GM23338 (cell line): Measurements from ENCODE around the gene TMEM11. TPM values are rescaled to one million over a fixed set of nuclear protein-coding genes. Genes with fewer than 3 reads are reported as not detected.
A peak's percentile ranks its signal among the peaks of the same experiment; 100 is the strongest.

Experiments used
- ATAC-seq: fragments of 200-7000 bp; cut with Tn5 transposase; 3 replicates; pipeline ENCODE4 v1.9.1; 2020
- DNase-seq: peaks from one replicate; pipeline ENCODE4 v3.0.0-alpha.2; 2015; ENCODE audit warnings: low spot score
- H2AFZ ChIP-seq: fragments of 200-600 bp; sonication (generic); 2 replicates; pipeline ENCODE4 v1.8.0; 2016; ENCODE audit warnings: antibody characterized with exemption, mild to moderate bottlenecking, moderate library complexity
- H3F3A ChIP-seq: fragments of 200-600 bp; sonication (generic); replicated peaks from 2 replicates; pipeline ENCODE4 v1.8.0; 2017; ENCODE audit warnings: antibody characterized with exemption, mixed run types, low read depth
- H3K27ac ChIP-seq: fragments of 200-600 bp; sonication (generic); 2 replicates; pipeline ENCODE4 v1.6.1; 2016; ENCODE audit warnings: low read depth
- H3K27me3 ChIP-seq: fragments of 200-600 bp; sonication (generic); 2 replicates; pipeline ENCODE4 v1.8.0; 2016; ENCODE audit warnings: mild to moderate bottlenecking, mixed run types, moderate library complexity; ENCODE audit not compliant: insufficient read depth
- H3K36me3 ChIP-seq: fragments of 200-600 bp; sonication (generic); 2 replicates; pipeline ENCODE4 v1.8.0; 2016; ENCODE audit warnings: mild to moderate bottlenecking; ENCODE audit not compliant: insufficient read depth
- H3K4me1 ChIP-seq: fragments of 200-600 bp; sonication (generic); 2 replicates; pipeline ENCODE4 v1.8.0; 2016; ENCODE audit warnings: mild to moderate bottlenecking, moderate library complexity; ENCODE audit not compliant: insufficient read depth
- H3K4me2 ChIP-seq: fragments of 200-600 bp; sonication (generic); 2 replicates; pipeline ENCODE4 v1.7.1; 2017; ENCODE audit warnings: mixed run types
- H3K4me3 ChIP-seq: fragments of 200-600 bp; sonication (generic); 2 replicates; pipeline ENCODE4 v1.6.1; 2016; ENCODE audit warnings: mixed run types
- H3K79me2 ChIP-seq: fragments of 200-600 bp; sonication (generic); replicated peaks from 2 replicates; pipeline ENCODE4 v1.8.0; 2017; ENCODE audit warnings: mild to moderate bottlenecking; ENCODE audit not compliant: insufficient read depth
- H3K9me2 ChIP-seq: fragments of 200-600 bp; sonication (generic); 2 replicates; pipeline ENCODE4 v1.8.0; 2017; ENCODE audit not compliant: insufficient read depth
- H4K20me1 ChIP-seq: fragments of 200-600 bp; sonication (generic); replicated peaks from 2 replicates; pipeline ENCODE4 v1.8.0; 2017; ENCODE audit warnings: mild to moderate bottlenecking; ENCODE audit not compliant: insufficient read depth
- H3K27ac Mint-ChIP-seq: 2 replicates; pipeline ENCODE4 v1.8.0; 2020; ENCODE audit warnings: inconsistent platforms, mild to moderate bottlenecking, moderate library complexity, mixed read lengths
- H3K27me3 Mint-ChIP-seq: 3 replicates; pipeline ENCODE4 v1.8.0; 2022; ENCODE audit warnings: low read depth, mild to moderate bottlenecking, moderate library complexity, mixed read lengths, inconsistent platforms; ENCODE audit not compliant: insufficient read depth, poor library complexity
- H3K36me3 Mint-ChIP-seq: 3 replicates; pipeline ENCODE4 v1.8.0; 2021; ENCODE audit warnings: low read depth, mild to moderate bottlenecking, inconsistent platforms, moderate library complexity, mixed read lengths
- H3K4me1 Mint-ChIP-seq: 3 replicates; pipeline ENCODE4 v1.8.0; 2020; ENCODE audit warnings: mild to moderate bottlenecking, inconsistent platforms, mixed read lengths
- H3K4me3 Mint-ChIP-seq: 3 replicates; pipeline ENCODE4 v1.8.0; 2021; ENCODE audit warnings: moderate library complexity, mild to moderate bottlenecking, inconsistent platforms, mixed read lengths
- H3K9me3 Mint-ChIP-seq: 3 replicates; pipeline ENCODE4 v1.8.0; 2020; ENCODE audit warnings: moderate library complexity, mild to moderate bottlenecking, inconsistent platforms, mixed read lengths
- CREB1 ChIP-seq: fragments of 250-450 bp; sonication (Bioruptor Pico); IDR thresholded peaks from 2 replicates; pipeline ENCODE4 v1.5.0; 2020; ENCODE audit warnings: low read depth, mild to moderate bottlenecking, moderate library complexity
- CTCF ChIP-seq, 2 experiments: fragments of 200-600 bp in 1 of 2; sonication (generic) in 1 of 2; conservative IDR thresholded peaks; 2 replicates each; pipeline versions ENCODE4 v1.5.1 to v1.6.1; 2016 to 2017; ENCODE audit warnings: antibody characterized with exemption in 2 of 2, low read depth in 2 of 2, mild to moderate bottlenecking in 2 of 2, moderate library complexity in 1 of 2
- ETS1 ChIP-seq: IDR thresholded peaks from 2 replicates; pipeline ENCODE4 v1.6.1; 2016; ENCODE audit warnings: antibody characterized with exemption
- EZH2 ChIP-seq: fragments of 200-600 bp; sonication (generic); IDR thresholded peaks from one replicate; pipeline ENCODE4 v1.8.0; 2017; ENCODE audit warnings: antibody characterized with exemption, mild to moderate bottlenecking, low read depth; ENCODE audit not compliant: unreplicated experiment
- EZH2phosphoT487 ChIP-seq: fragments of 200-600 bp; sonication (generic); IDR thresholded peaks from one replicate; pipeline ENCODE4 v1.8.1; 2018; ENCODE audit warnings: antibody characterized with exemption; ENCODE audit not compliant: unreplicated experiment
- JUNB ChIP-seq: IDR thresholded peaks from one replicate; pipeline ENCODE4 v1.6.1; 2016; ENCODE audit warnings: antibody characterized with exemption; ENCODE audit not compliant: unreplicated experiment
- NANOG ChIP-seq: IDR thresholded peaks from 2 replicates; pipeline ENCODE4 v1.6.1; 2016; ENCODE audit warnings: antibody characterized with exemption, borderline replicate concordance
- REST ChIP-seq: IDR thresholded peaks from one replicate; pipeline ENCODE4 v1.6.1; 2018; ENCODE audit warnings: antibody characterized with exemption; ENCODE audit not compliant: unreplicated experiment
- STAT1 ChIP-seq: IDR thresholded peaks from one replicate; pipeline ENCODE4 v1.6.1; 2016; ENCODE audit warnings: antibody characterized with exemption; ENCODE audit not compliant: unreplicated experiment
- ZNF114 ChIP-seq: fragments of 250-450 bp; sonication (Bioruptor Pico); IDR thresholded peaks from 2 replicates; pipeline ENCODE4 v1.5.0; 2020; ENCODE audit warnings: mild to moderate bottlenecking, moderate library complexity
- ZNF331 ChIP-seq: fragments of 250-450 bp; sonication (Bioruptor Pico); IDR thresholded peaks from 2 replicates; pipeline ENCODE4 v1.5.0; 2020; ENCODE audit warnings: low read depth, mild to moderate bottlenecking, moderate library complexity
- polyA plus RNA-seq: library from polyadenylated mRNA; unstranded; fragments of >200 nt; fragmentation: Nextera tagmentation; extraction: Ambion mirVana; gene quantifications from 2 replicates; pipeline ENCODE4 v1.2.1, GENCODE V29; 2016
- total RNA-seq: library from RNA; depleted of rRNA; stranded (reverse); fragments of >200 nt; shearing (Covaris generic); gene quantifications from 2 replicates; pipeline ENCODE4 v1.2.3, GENCODE V29; 2014

TMEM11 gene
- total and polyA plus RNA-seq, 2 experiments from 2014 or later: 38.5 to 90.2 TPM

DNA sequence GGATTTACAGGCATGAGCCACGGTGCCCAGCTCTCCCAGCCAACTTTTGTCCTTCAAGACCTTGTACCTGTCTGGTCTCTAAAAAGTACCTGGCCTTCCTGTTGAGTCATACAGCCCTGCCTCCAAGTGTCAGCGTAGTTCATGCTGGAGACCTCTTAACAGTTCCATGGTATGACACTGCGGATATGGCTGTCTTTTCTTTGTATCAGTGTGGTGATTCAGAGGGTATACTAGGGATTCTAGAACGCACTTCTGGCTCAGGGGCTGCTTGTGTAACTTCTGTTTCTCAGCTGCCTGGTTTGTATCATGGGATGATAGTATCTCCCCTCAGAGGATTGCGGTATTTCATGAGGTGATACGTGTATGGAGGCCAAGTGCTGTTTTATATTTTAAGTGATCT lies 2.0 kb upstream of the TMEM11 start (continued):
- TF ChIP-seq REST: no peak
- TF ChIP-seq ZNF331 (CRISPR knock-in tag): no peak

DNA sequence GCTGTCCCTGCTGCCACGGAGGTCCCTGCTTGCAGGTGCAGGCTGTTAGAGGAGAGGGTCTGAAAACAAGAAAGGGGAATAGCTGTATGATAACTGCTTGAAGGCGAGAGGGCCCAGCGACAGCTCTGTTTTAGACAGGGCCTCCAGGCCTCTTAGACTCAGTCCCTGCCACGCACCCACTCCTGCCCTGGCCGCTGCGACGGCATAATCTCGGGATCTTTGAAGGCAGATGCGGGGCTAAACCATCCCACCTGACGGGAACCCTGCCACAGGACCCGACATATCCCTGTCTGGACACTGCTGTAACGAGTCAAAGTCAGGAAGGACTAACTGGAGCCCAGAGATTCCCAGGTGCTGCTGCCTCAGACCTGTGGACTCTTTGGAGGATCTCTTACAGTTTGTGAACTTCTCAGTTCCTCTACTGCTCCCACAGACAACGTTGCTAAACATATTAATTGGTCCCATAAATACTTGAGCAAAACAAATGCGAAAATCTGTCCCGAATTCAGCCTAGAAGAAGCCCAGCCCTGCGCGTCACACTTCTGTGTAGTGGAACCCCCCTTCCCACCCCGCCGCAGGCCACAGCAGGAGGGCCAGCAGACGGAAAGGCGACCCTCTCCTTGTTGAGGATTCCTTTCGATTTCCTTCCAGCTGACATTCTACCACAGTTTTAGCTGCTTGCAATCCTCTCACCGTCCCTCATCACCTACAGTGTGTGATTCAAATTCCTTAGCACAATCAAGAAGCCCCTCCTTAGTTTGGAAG lies 998 bp upstream of the TMEM11 start:
- Mint-ChIP-seq H3K27ac (peak overlapping the region; percentile 18), H3K27me3 (peaks cover 2% of the 10 kb centered on the region), H3K4me1 (peaks cover 38% of the 10 kb centered on the region), H3K36me3 (peaks cover 8% of the 10 kb centered on the region; the same call in 2 of the 3 replicates), H3K4me3 (peak overlapping the region; percentile 98), H3K9me3 (no peaks in the 10 kb centered on the region)
- Histone ChIP-seq H3K27me3 (no peaks in the 10 kb centered on the region), H3K36me3 (peaks cover 6% of the 10 kb centered on the region; the same call in 1 of the 2 replicates), H3K27ac (peak overlapping the region; percentile 99), H2AFZ (peak overlapping the region; percentile 92; the same call in 1 of the 2 replicates), H3K4me1 (peaks cover 21% of the 10 kb centered on the region), H3K4me2 (peak overlapping the region; percentile 98), H3F3A (peaks cover 6% of the 10 kb centered on the region), H3K9me2 (no peaks in the 10 kb centered on the region), H3K79me2 (peaks cover 51% of the 10 kb centered on the region), H4K20me1 (peaks cover 43% of the 10 kb centered on the region), H3K4me3 (peak overlapping the region; percentile 98)
- DNase-seq: peak; percentile 73
- TF ChIP-seq CTCF (conservative IDR thresholded peaks at IDR 0.05; ENCODE audit: low read depth in 2 of 2): no peak
- no peak for TF ChIP-seq NANOG
- TF ChIP-seq EZH2: no peak
- TF ChIP-seq STAT1: no peak
- no peak for TF ChIP-seq JUNB
- TF ChIP-seq ZNF114 (CRISPR knock-in tag): no peak
- TF ChIP-seq EZH2phosphoT487: no peak
- TF ChIP-seq CREB1 (CRISPR knock-in tag): no peak
- TF ChIP-seq ETS1: no peak
- no peak for TF ChIP-seq ZNF331 (CRISPR knock-in tag)
- peak; percentile 2 for ATAC-seq
